Activated CD8-positive, alpha-beta memory T cell treated with anti-CD3 and anti-CD28 coated beads, Interleukin-2, amount 50 U/mL, for 4 hours (primary cell): Measurements from ENCODE around the gene PCGF3.
A peak's percentile ranks its signal among the peaks of the same experiment; 100 is the strongest.
"Not testable (repeated sequence)": the region's sequence is repeated elsewhere in the genome, so short reads cannot be mapped to it uniquely, and the experiment has no call there.

Experiments used
- DNase-seq: peaks from one replicate; pipeline ENCODE4 v3.0.0-alpha.2; 2020

The PCGF3 gene

GRCh38 chr4:726838-727237 is 21.2 kb downstream of the PCGF3 start:
- no peak for DNase-seq

- DNase-seq = no peak
Observed at GRCh38 chr4:727576-727975, 21.9 kb downstream of the PCGF3 start.

GRCh38 chr4:729336-730315 is 24.0 kb downstream of the PCGF3 start:
- no peak for DNase-seq

GRCh38 chr4:730511-730910 is 24.9 kb downstream of the PCGF3 start:
- no peak for DNase-seq

GRCh38 chr4:730946-731904 is 25.6 kb downstream of the PCGF3 start:
- not testable (repeated sequence) for DNase-seq

- not testable (repeated sequence) for DNase-seq
Observed at GRCh38 chr4:731954-732353, 26.3 kb downstream of the PCGF3 start.

GRCh38 chr4:732486-732885 is 26.9 kb downstream of the PCGF3 start:
- no peak for DNase-seq

- DNase-seq = no peak
Observed at GRCh38 chr4:732911-733630, 27.4 kb downstream of the PCGF3 start.

GRCh38 chr4:733631-733980 is 28.0 kb downstream of the PCGF3 start:
- no peak for DNase-seq

- no peak for DNase-seq
Observed at GRCh38 chr4:734075-734474, 28.4 kb downstream of the PCGF3 start.

GRCh38 chr4:734951-735350 is 29.3 kb downstream of the PCGF3 start:
- DNase-seq = no peak

GRCh38 chr4:735583-735982 is 30.0 kb downstream of the PCGF3 start:
- DNase-seq = no peak

GRCh38 chr4:736561-736960 is 30.9 kb downstream of the PCGF3 start:
- not testable (repeated sequence) for DNase-seq

- DNase-seq = no peak
Observed at GRCh38 chr4:738781-739280, 33.2 kb downstream of the PCGF3 start.

GRCh38 chr4:739569-739968 is 33.9 kb downstream of the PCGF3 start:
- no peak for DNase-seq

GRCh38 chr4:740011-740410 is 34.4 kb downstream of the PCGF3 start:
- DNase-seq = no peak

- DNase-seq = no peak
Observed at GRCh38 chr4:740656-741282, 35.1 kb downstream of the PCGF3 start.

GRCh38 chr4:742096-742741 is 36.6 kb downstream of the PCGF3 start:
- no peak for DNase-seq

- DNase-seq = peak; percentile 82
Observed at GRCh38 chr4:742742-743311, 37.2 kb downstream of the PCGF3 start.

GRCh38 chr4:743463-744211 is 38.0 kb downstream of the PCGF3 start:
- DNase-seq = no peak
